Stimulated activated CD8-positive, alpha-beta memory T cell treated with anti-CD3 and anti-CD28 coated beads, Interleukin-15, amount 100 ng/mL, for 1 hour (primary cell): Measurements from ENCODE around the gene WDR6.

Source experiments
- DNase-seq: peaks from one replicate; pipeline ENCODE4 v3.0.0-alpha.2; 2020; ENCODE audit warnings: low read depth

Gene WDR6

DNA sequence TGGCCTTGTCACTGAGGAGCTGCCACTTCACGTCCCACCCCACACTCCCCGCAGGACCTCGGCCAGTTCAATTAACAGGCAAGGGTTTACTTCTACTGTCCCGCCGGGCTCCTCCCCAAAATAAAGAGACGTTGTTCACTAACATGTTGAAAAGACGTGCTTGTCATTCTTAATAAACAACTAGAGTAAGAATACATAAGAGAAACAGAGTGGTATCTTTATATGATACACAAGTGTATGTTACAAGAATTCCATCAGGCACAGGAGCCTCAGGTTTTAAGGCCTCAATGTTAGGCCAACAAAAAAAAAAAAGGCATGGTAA lies 22.3 kb downstream of the WDR6 start:
- no peak for DNase-seq

DNA sequence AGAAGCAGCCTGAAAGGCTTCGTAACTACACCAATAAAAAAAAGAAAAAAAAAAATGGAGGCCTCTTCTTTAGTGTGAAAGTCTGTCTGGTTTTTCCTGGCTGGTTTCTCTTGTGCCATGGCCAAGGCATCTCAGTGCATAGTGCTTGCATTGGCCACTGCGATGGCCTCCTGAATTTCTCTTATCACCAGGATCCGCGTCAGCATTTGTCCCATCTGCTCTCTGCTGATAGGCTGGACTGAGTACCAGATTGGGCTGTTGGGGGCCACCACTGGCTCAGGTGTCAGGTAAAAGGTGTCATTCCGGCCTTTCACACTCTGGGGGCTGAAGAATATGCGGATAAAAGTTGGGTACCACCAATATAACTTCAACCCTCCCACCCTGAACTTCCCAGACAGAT lies 23.1 kb downstream of the WDR6 start:
- DNase-seq = no peak

DNA sequence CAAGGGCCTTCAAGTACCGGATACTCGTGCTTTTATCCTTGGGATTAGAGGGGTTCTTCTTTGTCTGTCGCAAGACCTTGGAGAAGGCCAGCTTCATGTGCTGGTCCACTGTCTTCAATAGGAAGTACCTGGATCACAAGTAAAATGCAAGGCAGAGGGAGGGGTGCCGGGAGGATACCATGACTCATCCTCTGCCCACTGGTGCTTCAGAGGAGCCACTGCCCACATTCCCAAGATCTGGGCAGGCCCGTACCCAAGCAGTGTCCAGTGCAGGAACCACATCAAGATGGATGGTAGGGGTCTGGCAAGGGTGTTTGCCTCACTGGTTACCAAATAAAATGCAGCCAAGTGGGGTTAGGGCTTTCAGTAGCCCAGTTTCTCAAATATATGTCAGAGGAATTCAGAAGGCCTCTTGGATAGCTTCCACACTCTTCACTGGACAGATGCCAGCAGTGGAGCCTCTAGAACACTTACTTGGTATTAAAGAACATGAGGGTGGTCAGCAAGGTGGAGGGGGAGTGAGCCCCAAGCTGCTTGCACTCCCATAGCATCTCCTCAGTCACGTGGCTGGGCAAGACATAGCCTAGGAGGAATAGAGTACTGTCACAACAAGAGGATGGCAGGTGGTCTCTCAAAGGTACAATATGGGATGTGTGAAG lies 25.6 kb downstream of the WDR6 start:
- no peak for DNase-seq

DNA sequence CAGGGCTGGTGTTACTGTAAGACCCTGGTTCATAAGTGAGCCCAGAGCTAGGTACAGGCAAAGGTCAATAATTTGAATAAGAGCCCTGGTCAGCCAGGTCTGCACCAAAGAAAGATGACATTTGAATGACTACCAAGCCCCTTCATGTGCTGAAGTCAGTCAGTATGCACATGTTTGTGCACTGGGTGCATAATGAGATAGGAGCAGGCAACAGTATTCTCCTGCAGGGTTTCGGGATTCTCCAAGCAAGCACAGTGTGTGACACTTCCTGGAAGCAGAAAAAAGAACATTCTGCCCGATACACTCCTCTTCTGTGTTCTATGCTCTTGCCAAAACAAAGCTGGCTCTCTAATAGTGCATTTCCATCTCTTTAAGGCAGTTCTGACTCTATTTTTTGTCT lies 27.5 kb downstream of the WDR6 start:
- DNase-seq = no peak

DNA sequence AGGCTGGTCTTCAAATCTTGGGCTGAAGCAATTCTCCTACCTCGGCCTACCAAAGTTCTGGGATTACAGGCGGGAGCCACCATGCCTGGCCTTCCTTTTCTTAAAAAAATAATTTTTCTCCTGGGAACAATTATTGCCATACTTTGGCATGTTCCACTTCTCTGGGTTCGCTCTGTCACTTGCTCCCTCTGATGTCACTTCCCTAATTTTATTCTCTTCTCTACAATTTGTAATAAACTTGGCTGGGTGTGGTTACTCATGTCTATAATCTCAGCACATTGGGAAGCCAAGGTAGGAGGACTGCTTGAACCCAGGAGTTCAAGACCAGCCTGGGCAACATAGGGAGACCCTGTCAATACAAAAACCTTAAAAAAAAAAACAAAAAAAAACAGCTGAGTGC lies 28.1 kb downstream of the WDR6 start:
- DNase-seq = no peak

DNA sequence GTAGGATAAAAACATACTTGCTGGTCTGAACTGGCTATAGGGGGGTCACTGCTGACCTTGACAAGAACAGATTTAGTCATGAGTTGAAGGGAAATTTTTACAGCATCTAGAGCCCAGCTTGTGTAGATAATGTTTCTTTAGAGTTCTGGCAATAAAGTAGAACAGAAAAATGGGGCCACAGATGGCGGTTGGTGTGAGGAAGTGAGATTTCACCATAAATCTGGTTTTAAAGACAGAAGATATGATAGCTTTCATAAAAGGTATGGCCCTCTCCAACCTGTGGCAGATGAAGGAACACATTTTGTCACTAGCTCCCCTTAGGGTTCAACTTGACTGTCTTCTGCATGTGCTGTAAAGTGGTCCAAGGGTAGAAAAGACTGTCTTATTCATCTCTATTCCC lies 46.4 kb downstream of the WDR6 start:
- DNase-seq = no peak

GRCh38 chr3:49054344-49054862 lies 47.2 kb downstream of the WDR6 start:
- DNase-seq = no peak

DNA sequence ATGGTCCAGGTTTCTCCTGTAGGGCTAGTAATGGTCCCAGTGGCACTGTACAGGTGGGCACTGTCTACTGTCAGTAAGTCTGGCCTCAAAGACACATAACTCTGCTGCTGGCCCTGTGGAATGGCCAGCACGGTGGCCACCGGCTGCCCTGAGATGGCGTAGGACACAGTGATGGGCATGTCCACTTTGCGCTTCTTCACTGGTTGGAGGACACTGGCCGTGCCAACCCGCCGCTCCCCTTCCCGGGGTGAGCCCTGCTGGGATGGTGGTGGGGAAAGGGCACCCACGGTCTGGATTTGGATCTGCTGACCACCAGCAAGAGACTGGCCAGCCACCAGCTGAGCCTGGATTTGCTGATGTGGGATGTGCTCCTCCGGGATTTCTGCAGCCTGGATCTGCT lies 50.1 kb downstream of the WDR6 start:
- DNase-seq = no peak

GRCh38 chr3:49058011-49058410 lies 50.8 kb downstream of the WDR6 start:
- no peak for DNase-seq
